Endodermal cell (in vitro differentiated cells): ENCODE results near the gene NLRP5. TPM values are rescaled to one million over a fixed set of nuclear protein-coding genes. Genes with fewer than 3 reads are reported as not detected.
"Not testable (repeated sequence)": the region's sequence is repeated elsewhere in the genome, so short reads cannot be mapped to it uniquely, and the experiment has no call there.

Source experiments
- DNase-seq: peaks from one replicate; pipeline ENCODE4 v3.0.0-alpha.2; 2017
- H3K27ac ChIP-seq: 2 replicates; pipeline ENCODE4 v1.5.1; 2013; ENCODE audit warnings: mild to moderate bottlenecking, low read depth, low read length, moderate library complexity
- H3K27me3 ChIP-seq: 2 replicates; pipeline ENCODE4 v1.6.1; 2013; ENCODE audit warnings: mild to moderate bottlenecking, low read length, moderate library complexity; ENCODE audit not compliant: insufficient read depth, control insufficient read depth, poor library complexity, severe bottlenecking
- H3K36me3 ChIP-seq: 2 replicates; pipeline ENCODE4 v1.7.0; 2013; ENCODE audit warnings: mild to moderate bottlenecking, low read length, moderate library complexity; ENCODE audit not compliant: control insufficient read depth, insufficient read depth
- H3K4me1 ChIP-seq: one replicate; pipeline ENCODE4 v1.7.0; 2013; ENCODE audit warnings: low read length; ENCODE audit not compliant: control insufficient read depth, insufficient read depth
- H3K4me3 ChIP-seq: 2 replicates; pipeline ENCODE4 v1.5.1; 2013; ENCODE audit warnings: mild to moderate bottlenecking, low read length, moderate library complexity
- H3K9ac ChIP-seq: 2 replicates; pipeline ENCODE4 v1.6.1; 2013; ENCODE audit warnings: mild to moderate bottlenecking, low read length, moderate library complexity; ENCODE audit not compliant: poor library complexity, severe bottlenecking; ENCODE audit errors: extremely low read depth
- H3K9me3 ChIP-seq: 2 replicates; pipeline ENCODE4 v1.6.1; 2013; ENCODE audit warnings: mild to moderate bottlenecking, low read length, moderate library complexity; ENCODE audit not compliant: control insufficient read depth
- H3K27ac Mint-ChIP-seq: 2 replicates; pipeline ENCODE4 v1.8.0; 2020; ENCODE audit warnings: mixed read lengths
- H3K27me3 Mint-ChIP-seq: 2 replicates; pipeline ENCODE4 v1.8.0; 2021; ENCODE audit warnings: mild to moderate bottlenecking, mixed read lengths; ENCODE audit not compliant: insufficient read depth
- H3K36me3 Mint-ChIP-seq: 2 replicates; pipeline ENCODE4 v1.8.0; 2020; ENCODE audit warnings: low read depth, mixed read lengths
- H3K4me1 Mint-ChIP-seq: 2 replicates; pipeline ENCODE4 v1.8.0; 2020; ENCODE audit warnings: mixed read lengths
- H3K4me3 Mint-ChIP-seq: 2 replicates; pipeline ENCODE4 v1.8.0; 2020; ENCODE audit warnings: mild to moderate bottlenecking, moderate library complexity, mixed read lengths
- H3K9me3 Mint-ChIP-seq: 2 replicates; pipeline ENCODE4 v1.8.0; 2020; ENCODE audit warnings: mild to moderate bottlenecking, mixed read lengths
- CTCF ChIP-seq: fragments of 200-600 bp; sonication (generic); conservative IDR thresholded peaks from 2 replicates; pipeline ENCODE4 v1.5.0; 2021; ENCODE audit warnings: antibody characterized with exemption, mild to moderate bottlenecking
- WGBS, 2 experiments: methylation state at CpG; one replicate each; pipeline versions ENCODE4 v1.1.5 to v1.1.7; 2013; ENCODE audit warnings: missing lambda C conversion rate in 2 of 2, mixed read lengths in 1 of 2; ENCODE audit not compliant: insufficient coverage in 1 of 2, insufficient read length in 1 of 2; 5-methylcytosine and 5-hydroxymethylcytosine counted together
- total RNA-seq, 2 donors: library from RNA; stranded (reverse); fragmentation: NEBNext Ultra II Directional in 1 of 2; extraction: Animal tissue kit (Norgen Biotek cat#: 25700) in 1 of 2; gene quantifications; 2 replicates in 1 of 2; 3 replicates in 1 of 2; pipeline ENCODE4 v1.2.1, GENCODE V29; 2021

The NLRP5 gene
- total RNA-seq, 2 donors from 2014 or later, result not detected

- DNase-seq, result no peak
- Histone ChIP-seq H3K4me3 (no peak overlapping the region), H3K36me3 (no peaks in the 10 kb centered on the region), H3K9ac (no peak overlapping the region), H3K27me3 (no peaks in the 10 kb centered on the region), H3K4me1 (no peaks in the 10 kb centered on the region), H3K9me3 (peaks cover 50% of the 10 kb centered on the region), H3K27ac (no peak overlapping the region)
- Mint-ChIP-seq H3K36me3 (no peaks in the 10 kb centered on the region), H3K9me3 (peaks cover 85% of the 10 kb centered on the region), H3K27me3 (no peaks in the 10 kb centered on the region), H3K27ac (no peak overlapping the region), H3K4me1 (no peaks in the 10 kb centered on the region), H3K4me3 (no peak overlapping the region)
- WGBS, 2 experiments, result 0 to 23% methylated on average over 1 of the region's 1 CpG
- TF ChIP-seq CTCF, result no peak
Measured at GRCh38 chr19:55993492-55993891, 6.9 kb downstream of the NLRP5 start.

GRCh38 chr19:56014765-56015164 lies 28.2 kb downstream of the NLRP5 start:
- no peak for DNase-seq
- H3K27ac ChIP-seq, result no peak overlapping the region
- H3K9me3 ChIP-seq, result peaks cover 71% of the 10 kb centered on the region
- H3K36me3 ChIP-seq, result no peaks in the 10 kb centered on the region
- Mint-ChIP-seq H3K27me3 (no peaks in the 10 kb centered on the region), H3K9me3 (peaks cover 91% of the 10 kb centered on the region), H3K4me1 (no peaks in the 10 kb centered on the region), H3K4me3 (no peak overlapping the region), H3K36me3 (no peaks in the 10 kb centered on the region), H3K27ac (no peak overlapping the region)
- H3K4me1 ChIP-seq, result no peaks in the 10 kb centered on the region
- H3K4me3 ChIP-seq, result no peak overlapping the region
- H3K9ac ChIP-seq, result no peak overlapping the region
- 63 to 71% methylated on average over 1 of the region's 1 CpG for WGBS, 2 experiments
- TF ChIP-seq CTCF, result no peak
- no peaks in the 10 kb centered on the region for H3K27me3 ChIP-seq

GRCh38 chr19:56015756-56016155 lies 29.2 kb downstream of the NLRP5 start:
- TF ChIP-seq CTCF, result no peak
- H3K27ac Mint-ChIP-seq, result no peak overlapping the region
- no peaks in the 10 kb centered on the region for H3K36me3 ChIP-seq
- H3K4me3 Mint-ChIP-seq, result no peak overlapping the region
- no peak for DNase-seq
- WGBS, 2 experiments, result 73 to 88% methylated on average over 1 to 3 of the region's 5 CpGs
- H3K36me3 Mint-ChIP-seq, result no peaks in the 10 kb centered on the region
- peaks cover 63% of the 10 kb centered on the region for H3K9me3 ChIP-seq
- no peak overlapping the region for H3K4me3 ChIP-seq
- no peaks in the 10 kb centered on the region for H3K27me3 Mint-ChIP-seq
- H3K9ac ChIP-seq, result no peak overlapping the region
- no peaks in the 10 kb centered on the region for H3K4me1 ChIP-seq
- no peaks in the 10 kb centered on the region for H3K27me3 ChIP-seq
- H3K27ac ChIP-seq, result no peak overlapping the region
- no peaks in the 10 kb centered on the region for H3K4me1 Mint-ChIP-seq
- peaks cover 90% of the 10 kb centered on the region for H3K9me3 Mint-ChIP-seq

GRCh38 chr19:56019325-56019724 lies 32.8 kb downstream of the NLRP5 start:
- not testable (repeated sequence) for H3K36me3 ChIP-seq, H3K36me3 Mint-ChIP-seq, H3K9ac ChIP-seq, H3K4me1 Mint-ChIP-seq, H3K27ac ChIP-seq, H3K27me3 Mint-ChIP-seq, H3K27me3 ChIP-seq, H3K27ac Mint-ChIP-seq, H3K4me1 ChIP-seq, H3K4me3 ChIP-seq, DNase-seq, H3K4me3 Mint-ChIP-seq
- H3K9me3 ChIP-seq, result peaks cover 65% of the 10 kb centered on the region
- peaks cover 91% of the 10 kb centered on the region for H3K9me3 Mint-ChIP-seq
- WGBS, 2 experiments, result no CpG with 5 or more reads among the region's 2 CpGs

GRCh38 chr19:56020355-56020975 lies 33.9 kb downstream of the NLRP5 start:
- peaks cover 53% of the 10 kb centered on the region for H3K9me3 ChIP-seq
- not testable (repeated sequence) for H3K27me3 ChIP-seq, DNase-seq, H3K4me1 ChIP-seq, H3K27ac ChIP-seq, H3K4me3 Mint-ChIP-seq, H3K27ac Mint-ChIP-seq, H3K27me3 Mint-ChIP-seq, H3K9ac ChIP-seq, H3K36me3 ChIP-seq, H3K36me3 Mint-ChIP-seq, H3K4me3 ChIP-seq, H3K4me1 Mint-ChIP-seq
- H3K9me3 Mint-ChIP-seq, result peaks cover 90% of the 10 kb centered on the region
- WGBS, 2 experiments, result 71 to 100% methylated on average over 1 to 5 of the region's 7 CpGs
